Ecto neural progenitor cell (in vitro differentiated cells): ENCODE results near the gene RMC1.
"Not testable (repeated sequence)": the region's sequence is repeated elsewhere in the genome, so short reads cannot be mapped to it uniquely, and the experiment has no call there.

Experiments used
- DNase-seq: peaks from one replicate; pipeline ENCODE4 v3.0.0-alpha.2; 2018; ENCODE audit warnings: low spot score

RMC1 gene

GRCh38 chr18:23563377-23564043, 60.2 kb downstream of the RMC1 start:
- DNase-seq = no peak

- DNase-seq = no peak
Observed at GRCh38 chr18:23565916-23566547, 62.7 kb downstream of the RMC1 start.

GRCh38 chr18:23567671-23568070, 64.4 kb downstream of the RMC1 start:
- no peak for DNase-seq

GRCh38 chr18:23568281-23569138, 65.2 kb downstream of the RMC1 start:
- DNase-seq = no peak

GRCh38 chr18:23569299-23570063, 66.2 kb downstream of the RMC1 start:
- DNase-seq = no peak

- no peak for DNase-seq
Observed at GRCh38 chr18:23570912-23571504, 67.7 kb downstream of the RMC1 start.

- DNase-seq = no peak
Observed at GRCh38 chr18:23572012-23572411, 68.7 kb downstream of the RMC1 start.

- DNase-seq = no peak
Observed at GRCh38 chr18:23572570-23572969, 69.3 kb downstream of the RMC1 start.

GRCh38 chr18:23573020-23573419, 69.7 kb downstream of the RMC1 start:
- no peak for DNase-seq

- DNase-seq = no peak
Observed at GRCh38 chr18:23573626-23574431, 70.5 kb downstream of the RMC1 start.

- peak; percentile 38 for DNase-seq
Observed at GRCh38 chr18:23574611-23575308, 71.4 kb downstream of the RMC1 start.

- DNase-seq = no peak
Observed at GRCh38 chr18:23575309-23575651, 72.0 kb downstream of the RMC1 start.

- DNase-seq = not testable (repeated sequence)
Observed at GRCh38 chr18:23577521-23577920, 74.2 kb downstream of the RMC1 start.

GRCh38 chr18:23578067-23578701, 74.9 kb downstream of the RMC1 start:
- no peak for DNase-seq

- no peak for DNase-seq
Observed at GRCh38 chr18:23578891-23579653, 75.8 kb downstream of the RMC1 start.

- DNase-seq = no peak
Observed at GRCh38 chr18:23580677-23581367, 77.5 kb downstream of the RMC1 start.
